CD4-positive, alpha-beta T cell (primary cell): ENCODE data around the gene NKX1-2. TPM values are rescaled to one million over a fixed set of nuclear protein-coding genes. Genes with fewer than 3 reads are reported as not detected.

ENCODE experiments used
- ATAC-seq: fragments of 200-7000 bp; cut with Tn5 transposase; one replicate; pipeline ENCODE4 v1.10.0; 2022; ENCODE audit warnings: mild to moderate bottlenecking; ENCODE audit not compliant: poor library complexity
- CTCF ChIA-PET: fragments of 350-600 bp; sonication (Branson Sonifier 250); formaldehyde crosslinking; loops from one replicate; lab custom pipeline; 2021; ENCODE audit warnings: antibody characterized with exemption, inconsistent platforms; lab: Charles Lee
- POLR2A ChIA-PET: fragments of 350-600 bp; sonication (Branson Sonifier 250); formaldehyde crosslinking; loops from one replicate; lab custom pipeline; 2021; ENCODE audit warnings: antibody characterized with exemption, inconsistent platforms; lab: Charles Lee
- DNase-seq, 14 experiments: peaks; one replicate each; pipeline ENCODE4 v3.0.0-alpha.2; 2013 to 2020; ENCODE audit warnings: mixed read lengths in 2 of 14
- H3K27ac ChIP-seq, 2 donors: one replicate each; pipeline versions ENCODE4 v1.5.1 to v1.7.0; 2013; ENCODE audit warnings: low read length in 2 of 2, low read depth in 1 of 2, mild to moderate bottlenecking in 1 of 2
- H3K27me3 ChIP-seq, 2 experiments: 1 replicate in 1 of 2; 2 replicates in 1 of 2; pipeline versions ENCODE4 v1.6.1 to v1.7.0; 2013; ENCODE audit warnings: low read length in 2 of 2, control low read depth in 1 of 2, mild to moderate bottlenecking in 1 of 2, moderate library complexity in 1 of 2; ENCODE audit not compliant: insufficient read depth in 2 of 2, control insufficient read depth in 1 of 2
- H3K36me3 ChIP-seq: one replicate; pipeline ENCODE4 v1.6.1; 2013; ENCODE audit warnings: low read length, control low read depth; ENCODE audit not compliant: insufficient read depth
- H3K4me1 ChIP-seq: one replicate; pipeline ENCODE4 v1.6.1; 2013; ENCODE audit warnings: low read length, control low read depth; ENCODE audit not compliant: insufficient read depth
- H3K4me3 ChIP-seq: one replicate; pipeline ENCODE4 v1.5.1; 2013; ENCODE audit warnings: mild to moderate bottlenecking, low read length, moderate library complexity
- H3K9me3 ChIP-seq, 2 experiments: 1 replicate in 1 of 2; 2 replicates in 1 of 2; pipeline versions ENCODE4 v1.6.1 to v1.7.0; 2013; ENCODE audit warnings: low read length in 2 of 2, mild to moderate bottlenecking in 2 of 2, control low read depth in 1 of 2, moderate library complexity in 1 of 2; ENCODE audit not compliant: control insufficient read depth in 1 of 2, insufficient read depth in 1 of 2
- H3K27ac Mint-ChIP-seq: one replicate; pipeline ENCODE4 v1.8.0; 2020; ENCODE audit warnings: mixed read lengths
- H3K27me3 Mint-ChIP-seq: one replicate; pipeline ENCODE4 v1.8.0; 2021; ENCODE audit warnings: mixed read lengths
- H3K36me3 Mint-ChIP-seq: one replicate; pipeline ENCODE4 v1.8.0; 2021; ENCODE audit warnings: low read depth, mixed read lengths
- H3K4me1 Mint-ChIP-seq: one replicate; pipeline ENCODE4 v1.8.0; 2021; ENCODE audit warnings: low read depth, mixed read lengths
- H3K4me3 Mint-ChIP-seq: one replicate; pipeline ENCODE4 v1.8.0; 2020; ENCODE audit warnings: mild to moderate bottlenecking, mixed read lengths
- H3K9me3 Mint-ChIP-seq: one replicate; pipeline ENCODE4 v1.8.0; 2020; ENCODE audit warnings: mixed read lengths
- intact Hi-C, 2 experiments: fragments of 100-400 bp; cut with DNase I in 1 of 2; cut with micrococcal nuclease in 1 of 2; formaldehyde crosslinking; loops; one replicate each; pipeline versions ENCODE4 v1.15.1 to v1.9.0; 2023 to 2025; cut with DNase I, micrococcal nuclease
- total RNA-seq, 174 experiments: library from RNA in 2 of 174; stranded (reverse) in 2 of 174; gene quantifications; one replicate each; pipeline ENCODE4 v1.2.3 and lab custom pipeline; 2021 to 2026
- TF ChIP-seq, protein P1 (sequence below): fragments of 200-600 bp; IDR thresholded peaks from one replicate; pipeline ENCODE4 v1.8.0; 2022; ENCODE audit warnings: antibody characterized with exemption, mild to moderate bottlenecking

Gene NKX1-2
- total RNA-seq, 2 experiments from 2014 or later = not detected

- TF ChIP-seq, protein P1, sequence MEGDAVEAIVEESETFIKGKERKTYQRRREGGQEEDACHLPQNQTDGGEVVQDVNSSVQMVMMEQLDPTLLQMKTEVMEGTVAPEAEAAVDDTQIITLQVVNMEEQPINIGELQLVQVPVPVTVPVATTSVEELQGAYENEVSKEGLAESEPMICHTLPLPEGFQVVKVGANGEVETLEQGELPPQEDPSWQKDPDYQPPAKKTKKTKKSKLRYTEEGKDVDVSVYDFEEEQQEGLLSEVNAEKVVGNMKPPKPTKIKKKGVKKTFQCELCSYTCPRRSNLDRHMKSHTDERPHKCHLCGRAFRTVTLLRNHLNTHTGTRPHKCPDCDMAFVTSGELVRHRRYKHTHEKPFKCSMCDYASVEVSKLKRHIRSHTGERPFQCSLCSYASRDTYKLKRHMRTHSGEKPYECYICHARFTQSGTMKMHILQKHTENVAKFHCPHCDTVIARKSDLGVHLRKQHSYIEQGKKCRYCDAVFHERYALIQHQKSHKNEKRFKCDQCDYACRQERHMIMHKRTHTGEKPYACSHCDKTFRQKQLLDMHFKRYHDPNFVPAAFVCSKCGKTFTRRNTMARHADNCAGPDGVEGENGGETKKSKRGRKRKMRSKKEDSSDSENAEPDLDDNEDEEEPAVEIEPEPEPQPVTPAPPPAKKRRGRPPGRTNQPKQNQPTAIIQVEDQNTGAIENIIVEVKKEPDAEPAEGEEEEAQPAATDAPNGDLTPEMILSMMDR = no peak
- Mint-ChIP-seq H3K36me3 (peaks cover 77% of the 10 kb centered on the region), H3K27ac (no peak overlapping the region), H3K4me1 (peaks cover 15% of the 10 kb centered on the region), H3K27me3 (no peaks in the 10 kb centered on the region), H3K9me3 (no peaks in the 10 kb centered on the region), H3K4me3 (no peak overlapping the region)
- Histone ChIP-seq H3K27ac (no peak overlapping the region), H3K27me3 (no peaks in the 10 kb centered on the region), H3K9me3 (no peaks in the 10 kb centered on the region), H3K4me3 (no peak overlapping the region), H3K4me1 (peaks cover 11% of the 10 kb centered on the region), H3K36me3 (peaks cover 31% of the 10 kb centered on the region)
- no peak for DNase-seq
- CTCF ChIA-PET = interaction anchor here (1.0 kb wide), 1 partner anchor 19 kb away, joined by 3 read pairs; no protein-coding TSS in a partner anchor
- ATAC-seq = no peak
- POLR2A ChIA-PET = no interaction called here
- intact Hi-C loops = no loop called here
These were observed 42.4 kb downstream of the NKX1-2 start for GRCh38 chr10:124407456-124407855.

DNA sequence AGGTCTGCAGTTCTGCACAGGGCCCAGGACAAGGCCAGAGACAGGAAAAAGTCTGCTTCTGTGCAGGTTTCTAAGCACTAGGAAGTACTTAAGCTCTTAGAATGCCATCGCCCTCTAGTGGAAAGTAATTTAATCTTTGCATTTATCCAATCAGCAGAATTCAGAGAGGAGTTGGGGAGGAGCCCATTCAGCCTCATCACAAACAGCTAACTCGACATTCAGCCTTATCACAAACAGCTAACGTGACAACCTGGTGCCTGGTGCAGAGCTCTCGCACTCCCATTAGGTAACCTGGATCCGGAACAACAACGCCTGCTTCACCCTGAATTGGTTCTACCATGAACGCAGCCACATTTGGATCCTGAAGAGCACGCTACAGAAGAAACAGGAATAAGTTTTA lies 46.3 kb downstream of the NKX1-2 start:
- no peaks in the 10 kb centered on the region for H3K27me3 ChIP-seq
- peaks cover 47% of the 10 kb centered on the region for H3K36me3 ChIP-seq
- Mint-ChIP-seq H3K27ac (peak overlapping the region; percentile 6), H3K9me3 (no peaks in the 10 kb centered on the region), H3K4me1 (peaks cover 9% of the 10 kb centered on the region), H3K4me3 (no peak overlapping the region), H3K27me3 (no peaks in the 10 kb centered on the region), H3K36me3 (peaks cover 73% of the 10 kb centered on the region)
- no peaks in the 10 kb centered on the region for H3K9me3 ChIP-seq
- TF ChIP-seq, protein P1 = peak; percentile 57
- no peak overlapping the region for H3K4me3 ChIP-seq
- ATAC-seq (peak; percentile 100), DNase-seq (peak in 6 of 14 experiments; percentile 6 to 85 (median 54))
- peak overlapping the region in 1 of 2 donors; percentile 25 for H3K27ac ChIP-seq
- peaks cover 11% of the 10 kb centered on the region for H3K4me1 ChIP-seq
- ChIA-PET POLR2A (interaction anchor here (0.6 to 1.6 kb wide), 4 partner anchors 14 to 58 kb away, joined by 3 to 7 read pairs (median 4); partner anchors contain the start of gene LHPP), CTCF (interaction anchor here (0.7 to 2.7 kb wide), 9 partner anchors 9 to 409 kb away, joined by 3 to 15 read pairs (median 6); partner anchors contain the start of gene OAT)
- intact Hi-C loops = no loop called here

- H3K36me3 ChIP-seq = peaks cover 49% of the 10 kb centered on the region
- ATAC-seq (no peak), DNase-seq (no peak)
- Mint-ChIP-seq H3K36me3 (peaks cover 68% of the 10 kb centered on the region), H3K9me3 (no peaks in the 10 kb centered on the region), H3K27ac (no peak overlapping the region), H3K4me3 (no peak overlapping the region), H3K4me1 (peaks cover 9% of the 10 kb centered on the region), H3K27me3 (no peaks in the 10 kb centered on the region)
- H3K4me3 ChIP-seq = no peak overlapping the region
- intact Hi-C loops = no loop called here
- no peaks in the 10 kb centered on the region for H3K27me3 ChIP-seq
- TF ChIP-seq, protein P1 = no peak
- peaks cover 11% of the 10 kb centered on the region for H3K4me1 ChIP-seq
- no peak overlapping the region for H3K27ac ChIP-seq
- POLR2A ChIA-PET = no interaction called here
- CTCF ChIA-PET = interaction anchor here (0.9 kb wide), 1 partner anchor 13 kb away, joined by 4 read pairs; no protein-coding TSS in a partner anchor
- no peaks in the 10 kb centered on the region for H3K9me3 ChIP-seq
These were observed 47.6 kb downstream of the NKX1-2 start for GRCh38 chr10:124402273-124402672.
